Ascending aorta (tissue), 2 donors: ENCODE results near the gene TRAPPC10. TPM values are rescaled to one million over a fixed set of nuclear protein-coding genes. Genes with fewer than 3 reads are reported as not detected.

Experiments used
- DNase-seq, 2 donors: peaks; one replicate each; pipeline ENCODE4 v3.0.0-alpha.2; 2019; ENCODE audit warnings: low spot score in 2 of 2
- H3K27ac ChIP-seq, 2 donors: fragments of 200-600 bp; sonication (generic); one replicate each; pipeline ENCODE4 v1.5.1; 2016 to 2017; ENCODE audit warnings: mild to moderate bottlenecking in 1 of 2
- H3K27me3 ChIP-seq: fragments of 200-600 bp; sonication (generic); one replicate; pipeline ENCODE4 v1.5.1; 2017
- H3K36me3 ChIP-seq, 2 donors: fragments of 200-600 bp; sonication (generic); one replicate each; pipeline ENCODE4 v1.5.1; 2016
- H3K4me1 ChIP-seq, 2 donors: fragments of 200-600 bp; sonication (generic); one replicate each; pipeline ENCODE4 v1.5.1; 2016 to 2017; ENCODE audit warnings: mild to moderate bottlenecking in 1 of 2
- H3K4me3 ChIP-seq, 2 donors: fragments of 200-600 bp; sonication (generic); one replicate each; pipeline ENCODE4 v1.5.1; 2016 to 2017; ENCODE audit warnings: mild to moderate bottlenecking in 1 of 2
- H3K9me3 ChIP-seq, 2 donors: fragments of 200-600 bp; sonication (generic); one replicate each; pipeline ENCODE4 v1.5.1; 2016
- intact Hi-C: fragments of 100-400 bp; cut with DNase I; formaldehyde crosslinking; loops from one replicate; pipeline ENCODE4 v1.15.1; 2023
- total RNA-seq: library from RNA; depleted of rRNA; stranded (reverse); fragments of >200 nt; gene quantifications from one replicate; pipeline ENCODE4 v1.1.0, GENCODE V29; 2016
- TF ChIP-seq, protein P1 (sequence below), 3 experiments: fragments of 200-600 bp in 2 of 3; fragments of 450-650 bp in 1 of 3; sonication (generic) in 2 of 3; IDR thresholded peaks; one replicate each; pipeline ENCODE4 v1.5.1; 2016 to 2019; ENCODE audit warnings: antibody characterized with exemption in 3 of 3, mild to moderate bottlenecking in 1 of 3, moderate library complexity in 1 of 3

Gene TRAPPC10
- total RNA-seq, 1 donor from 2014 or later, result 7.9 TPM

DNA sequence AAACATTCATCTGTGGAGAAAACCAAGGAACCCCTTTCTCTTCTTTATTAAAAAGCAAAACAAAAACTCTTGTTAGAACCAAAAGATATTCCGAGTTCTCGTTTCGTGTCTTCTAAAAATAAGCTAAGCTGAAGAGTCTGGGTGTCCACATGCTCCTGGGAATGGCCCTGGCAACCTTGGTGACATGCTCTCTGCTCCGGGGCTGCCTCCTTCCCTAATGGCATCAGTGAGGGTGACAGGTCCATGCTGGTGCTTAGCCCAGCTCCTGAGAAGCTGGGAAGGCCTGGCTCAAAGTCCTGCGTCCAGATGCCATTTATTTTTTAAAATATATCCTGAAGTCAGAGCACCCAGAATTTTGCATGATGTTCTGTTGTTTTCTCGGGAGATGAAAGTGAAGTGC, 24.6 kb upstream of the TRAPPC10 start:
- no peaks in the 10 kb centered on the region for H3K4me1 ChIP-seq
- DNase-seq, result no peak
- peaks cover 11 to 19% of the 10 kb centered on the region in 2 donors for H3K36me3 ChIP-seq
- H3K9me3 ChIP-seq, result no peaks in the 10 kb centered on the region
- intact Hi-C loops, result no loop called here
- TF ChIP-seq, protein P1, sequence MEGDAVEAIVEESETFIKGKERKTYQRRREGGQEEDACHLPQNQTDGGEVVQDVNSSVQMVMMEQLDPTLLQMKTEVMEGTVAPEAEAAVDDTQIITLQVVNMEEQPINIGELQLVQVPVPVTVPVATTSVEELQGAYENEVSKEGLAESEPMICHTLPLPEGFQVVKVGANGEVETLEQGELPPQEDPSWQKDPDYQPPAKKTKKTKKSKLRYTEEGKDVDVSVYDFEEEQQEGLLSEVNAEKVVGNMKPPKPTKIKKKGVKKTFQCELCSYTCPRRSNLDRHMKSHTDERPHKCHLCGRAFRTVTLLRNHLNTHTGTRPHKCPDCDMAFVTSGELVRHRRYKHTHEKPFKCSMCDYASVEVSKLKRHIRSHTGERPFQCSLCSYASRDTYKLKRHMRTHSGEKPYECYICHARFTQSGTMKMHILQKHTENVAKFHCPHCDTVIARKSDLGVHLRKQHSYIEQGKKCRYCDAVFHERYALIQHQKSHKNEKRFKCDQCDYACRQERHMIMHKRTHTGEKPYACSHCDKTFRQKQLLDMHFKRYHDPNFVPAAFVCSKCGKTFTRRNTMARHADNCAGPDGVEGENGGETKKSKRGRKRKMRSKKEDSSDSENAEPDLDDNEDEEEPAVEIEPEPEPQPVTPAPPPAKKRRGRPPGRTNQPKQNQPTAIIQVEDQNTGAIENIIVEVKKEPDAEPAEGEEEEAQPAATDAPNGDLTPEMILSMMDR (IDR thresholded peaks at IDR 0.05), result no peak
- no peak overlapping the region for H3K27ac ChIP-seq
- H3K4me3 ChIP-seq, result no peak overlapping the region
- no peaks in the 10 kb centered on the region for H3K27me3 ChIP-seq

DNA sequence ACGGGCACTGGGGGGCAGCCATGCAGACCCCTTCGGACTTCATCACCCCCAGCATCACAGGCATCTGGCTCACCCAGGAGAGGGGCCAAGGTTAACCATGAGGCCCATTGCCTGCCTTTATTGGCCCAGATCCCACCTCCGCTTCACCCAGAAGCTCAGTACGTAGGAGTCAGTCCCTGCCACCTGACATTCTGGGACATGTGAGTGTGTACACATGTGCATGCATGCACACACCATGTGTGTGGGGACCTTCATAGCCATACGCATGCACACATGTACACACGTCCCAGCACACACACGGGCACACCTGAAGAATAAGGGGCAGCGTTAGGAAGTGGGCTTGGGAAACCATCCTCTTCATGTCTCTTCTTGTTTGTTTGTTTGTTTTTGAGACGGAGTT, 24.1 kb upstream of the TRAPPC10 start:
- DNase-seq, result no peak
- TF ChIP-seq, protein P1 (IDR thresholded peaks at IDR 0.05), result no peak
- Histone ChIP-seq H3K4me1 (no peaks in the 10 kb centered on the region), H3K36me3 (peaks cover 6 to 14% of the 10 kb centered on the region in 2 donors), H3K27me3 (no peaks in the 10 kb centered on the region), H3K9me3 (no peaks in the 10 kb centered on the region), H3K4me3 (no peak overlapping the region), H3K27ac (no peak overlapping the region)
- intact Hi-C loops, result no loop called here

DNA sequence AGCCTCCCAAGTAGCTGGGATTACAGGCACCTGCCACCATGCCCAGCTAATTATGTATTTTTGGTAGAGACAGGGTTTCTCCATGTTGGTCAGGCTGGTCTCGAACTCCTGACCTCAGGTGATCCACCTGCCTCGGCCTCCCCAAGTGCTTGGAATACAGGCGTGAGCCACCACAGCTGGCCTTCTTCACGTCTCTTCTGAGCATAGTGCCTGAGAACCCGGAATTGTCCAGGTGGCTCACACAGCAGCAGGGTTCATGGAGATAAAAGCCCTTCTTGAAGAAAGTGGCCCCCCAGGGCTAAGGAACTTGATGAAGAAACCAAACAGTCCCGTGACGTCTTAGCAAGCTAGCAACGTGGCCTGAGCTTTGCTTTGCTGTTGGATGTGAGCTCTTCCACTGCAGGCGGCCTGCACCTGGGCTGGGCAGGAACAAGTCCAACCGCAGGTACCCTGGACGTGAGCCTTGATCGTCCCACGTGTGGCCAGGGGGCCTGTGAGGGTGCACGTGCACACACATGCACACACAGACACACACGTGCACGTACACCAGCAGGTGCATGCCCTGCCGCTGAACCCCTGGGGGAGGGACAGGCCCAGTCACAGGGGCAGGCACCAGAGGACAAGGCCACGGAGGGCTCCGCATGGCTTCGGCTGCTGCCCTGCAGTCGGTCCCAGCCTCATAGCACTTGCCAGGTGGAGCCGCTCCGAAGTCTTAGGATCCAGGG, 23.4 kb upstream of the TRAPPC10 start:
- intact Hi-C loops, result no loop called here
- H3K9me3 ChIP-seq, result no peaks in the 10 kb centered on the region
- H3K4me3 ChIP-seq, result no peak overlapping the region
- peaks cover 0 to 7% of the 10 kb centered on the region in 2 donors for H3K36me3 ChIP-seq
- no peak overlapping the region for H3K27ac ChIP-seq
- DNase-seq, result no peak
- TF ChIP-seq, protein P1 (IDR thresholded peaks at IDR 0.05), result no peak
- H3K27me3 ChIP-seq, result no peaks in the 10 kb centered on the region
- no peaks in the 10 kb centered on the region for H3K4me1 ChIP-seq

DNA sequence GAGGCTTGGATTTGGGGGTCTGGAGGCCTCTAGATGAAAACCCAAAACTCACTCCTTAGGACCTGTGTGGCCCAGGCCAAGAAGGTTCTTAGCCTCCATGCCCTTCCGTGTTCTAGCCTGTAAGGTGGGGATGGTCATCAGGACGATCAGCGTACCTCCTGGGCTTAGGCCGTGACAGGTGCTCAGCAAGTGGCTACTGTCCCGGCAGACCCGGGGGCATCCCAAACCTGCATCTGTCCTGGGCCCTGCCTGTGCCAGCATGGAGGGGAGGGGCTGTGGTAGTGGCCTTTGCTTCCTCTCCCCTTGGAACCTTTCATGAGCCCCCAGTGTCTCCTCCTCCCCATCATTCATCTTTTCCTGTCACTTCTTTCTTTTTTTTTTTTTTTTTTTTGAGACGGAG, 22.7 kb upstream of the TRAPPC10 start:
- Histone ChIP-seq H3K36me3 (peaks cover 0 to under 1% of the 10 kb centered on the region in 2 donors), H3K27ac (no peak overlapping the region), H3K4me1 (no peaks in the 10 kb centered on the region), H3K27me3 (no peaks in the 10 kb centered on the region), H3K4me3 (no peak overlapping the region), H3K9me3 (no peaks in the 10 kb centered on the region)
- intact Hi-C loops, result no loop called here
- TF ChIP-seq, protein P1 (IDR thresholded peaks at IDR 0.05), result no peak
- DNase-seq, result no peak

DNA sequence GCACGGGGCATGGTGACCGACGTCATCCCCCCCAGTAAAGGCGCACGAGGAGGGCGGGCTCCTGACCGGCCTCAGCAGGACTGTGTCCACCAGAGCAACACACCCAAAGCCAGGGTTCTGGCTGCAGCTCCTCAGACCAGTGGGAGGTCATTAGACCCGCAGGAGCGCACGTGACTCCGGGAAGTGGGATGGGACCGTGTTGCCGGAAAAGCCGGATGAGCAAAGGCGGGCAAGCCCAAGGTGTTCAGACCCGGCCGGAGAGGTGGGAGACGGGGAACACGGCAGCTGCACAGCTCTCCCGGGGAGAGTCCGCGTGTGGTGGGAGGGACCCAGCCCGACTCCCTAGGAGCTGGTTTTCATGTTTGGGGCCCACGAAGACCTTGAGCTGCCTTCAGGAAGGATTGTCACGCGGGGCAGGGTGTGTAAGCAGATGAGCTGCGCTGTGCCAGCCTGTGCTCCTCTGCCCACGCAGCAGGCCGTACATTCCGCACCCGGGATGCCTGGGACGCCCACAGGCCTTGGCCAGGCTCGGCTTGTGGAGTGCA, 20.6 kb upstream of the TRAPPC10 start:
- Histone ChIP-seq H3K4me3 (no peak overlapping the region), H3K9me3 (no peaks in the 10 kb centered on the region), H3K27ac (no peak overlapping the region), H3K27me3 (no peaks in the 10 kb centered on the region), H3K36me3 (no peaks in the 10 kb centered on the region), H3K4me1 (no peaks in the 10 kb centered on the region)
- no peak for DNase-seq
- TF ChIP-seq, protein P1 (IDR thresholded peaks at IDR 0.05), result no peak
- intact Hi-C loops, result no loop called here
